Loucy (cell line): ENCODE measurements around the gene PPP2R5C.

Experiments used
- H2AFZ ChIP-seq: fragments of 200-600 bp; sonication (generic); 2 replicates; pipeline ENCODE4 v1.6.0; 2016; ENCODE audit warnings: antibody characterized with exemption, mild to moderate bottlenecking, low read length, moderate library complexity
- H3F3A ChIP-seq: fragments of 200-600 bp; 2 replicates; pipeline ENCODE4 v1.6.0; 2016; ENCODE audit warnings: antibody characterized with exemption, low read depth, mild to moderate bottlenecking
- H3K27me3 ChIP-seq: fragments of 200-600 bp; sonication (generic); 2 replicates; pipeline ENCODE4 v1.6.1; 2014; ENCODE audit warnings: low read length, mild to moderate bottlenecking; ENCODE audit not compliant: insufficient read depth, poor library complexity, severe bottlenecking
- H3K36me3 ChIP-seq: fragments of 200-600 bp; sonication (generic); 2 replicates; pipeline ENCODE4 v1.6.1; 2016; ENCODE audit warnings: low read length; ENCODE audit not compliant: insufficient read depth
- H3K4me1 ChIP-seq: fragments of 200-600 bp; sonication (generic); 2 replicates; pipeline ENCODE4 v1.5.1; 2014; ENCODE audit warnings: low read length, mild to moderate bottlenecking; ENCODE audit not compliant: insufficient read depth, poor library complexity, severe bottlenecking
- H3K4me2 ChIP-seq: fragments of 200-600 bp; sonication (generic); 2 replicates; pipeline ENCODE4 v1.6.0; 2014; ENCODE audit warnings: antibody characterized with exemption, low read length, low read depth, mild to moderate bottlenecking; ENCODE audit not compliant: poor library complexity, severe bottlenecking
- H3K4me3 ChIP-seq: fragments of 200-600 bp; sonication (generic); 2 replicates; pipeline ENCODE4 v1.5.1; 2014; ENCODE audit warnings: low read length, mild to moderate bottlenecking, mixed read lengths; ENCODE audit not compliant: poor library complexity, severe bottlenecking
- H3K79me2 ChIP-seq: fragments of 200-600 bp; sonication (generic); 2 replicates; pipeline ENCODE4 v1.6.1; 2014; ENCODE audit warnings: low read length; ENCODE audit not compliant: insufficient read depth
- H3K9ac ChIP-seq: fragments of 200-600 bp; sonication (generic); 2 replicates; pipeline ENCODE4 v1.6.0; 2014; ENCODE audit warnings: mild to moderate bottlenecking, low read depth, low read length, moderate library complexity; ENCODE audit not compliant: poor library complexity, severe bottlenecking
- H3K9me2 ChIP-seq: fragments of 200-600 bp; sonication (generic); replicated peaks from 2 replicates; pipeline ENCODE4 v1.6.1; 2016; ENCODE audit warnings: low read depth, low read length, mixed read lengths
- H3K9me3 ChIP-seq: fragments of 200-600 bp; sonication (generic); 2 replicates; pipeline ENCODE4 v1.6.1; 2014; ENCODE audit warnings: mild to moderate bottlenecking, antibody characterized with exemption, low read length, low read depth; ENCODE audit not compliant: insufficient read depth
- H4K20me1 ChIP-seq: fragments of 200-600 bp; sonication (generic); 2 replicates; pipeline ENCODE4 v1.6.0; 2014; ENCODE audit warnings: antibody characterized with exemption, low read length, mild to moderate bottlenecking; ENCODE audit not compliant: insufficient read depth, poor library complexity, severe bottlenecking
- EZH2phosphoT487 ChIP-seq: fragments of 200-600 bp; IDR thresholded peaks from 2 replicates; pipeline ENCODE4 v1.6.1; 2018; ENCODE audit warnings: antibody characterized with exemption, mild to moderate bottlenecking, moderate library complexity, borderline replicate concordance
- TF ChIP-seq, protein P1 (sequence below): fragments of 200-600 bp; sonication (generic); conservative IDR thresholded peaks from 2 replicates; pipeline ENCODE4 v1.5.1; 2014; ENCODE audit warnings: mild to moderate bottlenecking, antibody characterized with exemption, low read length

Gene PPP2R5C

DNA sequence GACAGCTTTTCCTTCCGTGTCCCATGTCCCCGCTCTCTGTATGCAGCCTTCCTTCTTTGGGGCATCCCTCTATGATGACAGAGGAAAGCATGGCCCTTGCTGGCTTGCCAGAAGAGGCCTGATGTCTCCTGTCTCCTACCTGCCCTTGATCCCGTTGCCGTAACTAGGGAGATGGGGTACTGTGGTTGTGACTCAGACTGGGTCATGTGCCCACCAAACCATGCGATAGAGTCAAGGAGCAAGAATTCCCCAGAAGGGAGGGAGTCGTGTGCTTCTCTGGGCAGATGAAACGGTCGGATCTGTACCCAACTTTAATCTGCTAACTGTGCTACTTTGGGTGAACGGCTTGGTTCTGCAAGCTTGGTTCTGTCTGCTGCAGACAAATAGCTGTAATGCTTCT lies 103.8 kb downstream of the PPP2R5C start:
- Histone ChIP-seq H3K27me3 (no peaks in the 10 kb centered on the region), H3K79me2 (peaks cover 96% of the 10 kb centered on the region), H2AFZ (no peak overlapping the region), H3K4me3 (no peak overlapping the region), H3K9me2 (no peaks in the 10 kb centered on the region), H3K9ac (no peak overlapping the region), H3F3A (no peaks in the 10 kb centered on the region), H3K9me3 (no peaks in the 10 kb centered on the region), H3K4me1 (peaks cover 3% of the 10 kb centered on the region), H4K20me1 (peaks cover 30% of the 10 kb centered on the region), H3K36me3 (peaks cover 45% of the 10 kb centered on the region), H3K4me2 (no peak overlapping the region)
- TF ChIP-seq, protein P1, sequence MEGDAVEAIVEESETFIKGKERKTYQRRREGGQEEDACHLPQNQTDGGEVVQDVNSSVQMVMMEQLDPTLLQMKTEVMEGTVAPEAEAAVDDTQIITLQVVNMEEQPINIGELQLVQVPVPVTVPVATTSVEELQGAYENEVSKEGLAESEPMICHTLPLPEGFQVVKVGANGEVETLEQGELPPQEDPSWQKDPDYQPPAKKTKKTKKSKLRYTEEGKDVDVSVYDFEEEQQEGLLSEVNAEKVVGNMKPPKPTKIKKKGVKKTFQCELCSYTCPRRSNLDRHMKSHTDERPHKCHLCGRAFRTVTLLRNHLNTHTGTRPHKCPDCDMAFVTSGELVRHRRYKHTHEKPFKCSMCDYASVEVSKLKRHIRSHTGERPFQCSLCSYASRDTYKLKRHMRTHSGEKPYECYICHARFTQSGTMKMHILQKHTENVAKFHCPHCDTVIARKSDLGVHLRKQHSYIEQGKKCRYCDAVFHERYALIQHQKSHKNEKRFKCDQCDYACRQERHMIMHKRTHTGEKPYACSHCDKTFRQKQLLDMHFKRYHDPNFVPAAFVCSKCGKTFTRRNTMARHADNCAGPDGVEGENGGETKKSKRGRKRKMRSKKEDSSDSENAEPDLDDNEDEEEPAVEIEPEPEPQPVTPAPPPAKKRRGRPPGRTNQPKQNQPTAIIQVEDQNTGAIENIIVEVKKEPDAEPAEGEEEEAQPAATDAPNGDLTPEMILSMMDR = no peak
- no peak for TF ChIP-seq EZH2phosphoT487

DNA sequence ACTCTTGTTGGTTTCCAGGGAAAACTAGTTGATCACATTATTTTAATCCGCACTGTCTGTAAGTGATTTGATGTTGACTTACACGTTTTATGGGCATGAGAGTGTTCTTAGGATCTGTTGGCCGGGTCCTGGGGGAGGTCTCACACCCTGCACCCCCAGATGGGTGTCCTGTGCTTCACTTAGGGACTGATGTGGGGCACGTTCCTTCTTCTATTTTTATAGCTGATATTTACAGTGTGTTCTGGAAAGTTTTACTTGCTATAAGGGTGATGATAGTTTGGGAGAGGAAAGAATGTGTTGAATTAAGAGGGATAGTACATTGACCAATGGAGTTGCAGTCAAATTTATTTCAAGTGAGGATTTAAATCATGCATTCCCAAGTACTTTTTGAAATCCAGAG lies 106.3 kb downstream of the PPP2R5C start:
- Histone ChIP-seq H3K9me2 (no peaks in the 10 kb centered on the region), H3K4me2 (no peak overlapping the region), H3K9me3 (no peaks in the 10 kb centered on the region), H3K27me3 (no peaks in the 10 kb centered on the region), H4K20me1 (peaks cover 33% of the 10 kb centered on the region), H3K79me2 (peaks cover 96% of the 10 kb centered on the region), H3K4me3 (no peak overlapping the region), H3K9ac (no peak overlapping the region), H3F3A (no peaks in the 10 kb centered on the region), H2AFZ (no peak overlapping the region), H3K4me1 (peaks cover 3% of the 10 kb centered on the region), H3K36me3 (peaks cover 22% of the 10 kb centered on the region; the same call in 1 of the 2 replicates)
- TF ChIP-seq, protein P1 = no peak
- TF ChIP-seq EZH2phosphoT487 = no peak

DNA sequence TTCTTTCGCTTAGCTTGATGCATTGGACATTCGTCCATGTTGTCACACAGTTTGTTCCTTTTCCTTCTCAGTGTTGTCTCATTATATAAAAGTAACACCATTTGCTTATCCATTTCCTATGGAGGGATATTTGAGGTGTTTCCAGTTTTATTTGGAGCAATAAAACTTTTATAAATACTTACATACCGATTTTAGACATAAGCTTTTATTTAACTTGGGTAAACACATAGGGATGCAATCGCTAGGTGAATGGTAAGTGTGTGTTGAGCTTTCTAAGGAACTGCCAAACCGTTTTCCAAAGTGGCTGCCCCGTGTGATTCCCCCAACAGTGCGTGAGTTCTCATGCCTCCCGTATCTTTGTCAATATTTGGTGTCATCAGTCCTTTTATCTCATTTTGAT lies 107.7 kb downstream of the PPP2R5C start:
- Histone ChIP-seq H3K4me3 (no peak overlapping the region), H3K4me2 (no peak overlapping the region), H3K79me2 (peaks cover 96% of the 10 kb centered on the region), H4K20me1 (peaks cover 41% of the 10 kb centered on the region), H3K9me2 (no peaks in the 10 kb centered on the region), H3K27me3 (no peaks in the 10 kb centered on the region), H2AFZ (no peak overlapping the region), H3K9me3 (no peaks in the 10 kb centered on the region), H3F3A (no peaks in the 10 kb centered on the region), H3K4me1 (peaks cover 16% of the 10 kb centered on the region), H3K36me3 (peaks cover 16% of the 10 kb centered on the region; the same call in 1 of the 2 replicates), H3K9ac (no peak overlapping the region)
- TF ChIP-seq, protein P1 = no peak
- TF ChIP-seq EZH2phosphoT487 = no peak
